Dermis microvascular lymphatic vessel endothelial cell (primary cell): ENCODE data around the gene ATP8B4. TPM values are rescaled to one million over a fixed set of nuclear protein-coding genes. Genes with fewer than 3 reads are reported as not detected.
"Not testable (repeated sequence)": the region's sequence is repeated elsewhere in the genome, so short reads cannot be mapped to it uniquely, and the experiment has no call there.

ENCODE experiments used
- DNase-seq, 2 donors: peaks; one replicate each; pipeline versions ENCODE4 v3.0.0 to v3.0.0-alpha.2; 2010; ENCODE audit warnings: low read depth in 2 of 2
- total RNA-seq: library from RNA; depleted of rRNA; stranded (reverse); fragments of >200 nt; gene quantifications from 2 replicates; pipeline ENCODE4 v1.2.1, GENCODE V29; 2014

ATP8B4 gene
- 0.39 and 2.0 TPM in 2 replicates for total RNA-seq

DNA sequence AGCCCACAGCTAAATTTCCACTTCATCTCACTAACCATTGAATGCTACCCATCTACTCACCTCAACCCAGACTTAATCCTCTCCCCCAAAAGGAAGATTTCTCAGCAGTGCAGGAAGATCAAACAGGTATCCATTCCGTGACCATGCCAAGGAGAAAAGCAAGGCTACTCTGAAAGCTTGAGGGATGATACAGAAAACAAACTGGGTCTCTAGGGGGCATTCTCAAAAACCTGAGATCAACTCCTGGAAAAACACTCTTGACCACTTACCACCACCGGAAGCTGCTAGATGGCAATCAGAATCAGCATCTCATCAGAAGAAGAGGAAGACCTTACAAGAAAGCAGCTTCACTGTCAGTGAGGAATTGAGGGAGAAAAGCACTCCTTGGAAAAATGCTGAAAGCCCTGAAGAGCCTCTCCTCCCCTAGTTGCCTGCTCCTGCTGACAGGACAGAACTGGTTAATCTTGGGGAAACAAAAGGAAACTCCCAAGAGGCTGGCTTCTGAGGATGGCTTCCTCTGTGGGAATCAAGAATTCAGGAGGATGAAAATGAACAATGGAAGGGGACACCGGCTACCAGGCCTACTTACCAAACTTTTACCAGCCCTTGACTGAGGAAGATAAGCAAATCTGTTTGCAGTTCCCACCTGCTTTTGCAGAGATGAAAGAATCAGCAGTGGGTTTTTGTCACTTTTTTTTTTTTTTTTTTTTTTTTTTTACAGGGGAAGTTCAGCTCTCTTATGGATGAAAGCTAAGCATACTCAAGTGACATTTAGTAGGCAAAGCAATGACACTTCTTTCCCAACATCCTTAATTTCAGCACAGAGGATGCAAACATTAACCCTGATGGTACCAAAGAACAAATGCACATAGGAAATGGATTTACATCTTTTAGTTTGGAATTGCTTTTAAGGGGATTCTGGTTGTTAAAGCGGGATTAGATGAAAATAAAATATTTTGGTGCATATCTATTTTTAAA is at the start of gene ATP8B4:
ATP8B4 (minus strand) TSS at position 171 of the 978 bp plus-strand sequence. CDS start 12,267 bp downstream, outside the sequence.
- DNase-seq: no peak

GRCh38 chr15:50168379-50168778 is 49.3 kb upstream of the ATP8B4 start:
- no peak for DNase-seq

- DNase-seq: no peak
These were observed 48.1 kb upstream of the ATP8B4 start for GRCh38 chr15:50167110-50167509.

GRCh38 chr15:50166216-50166615 is 47.2 kb upstream of the ATP8B4 start:
- no peak for DNase-seq

GRCh38 chr15:50164458-50164857 is 45.4 kb upstream of the ATP8B4 start:
- DNase-seq: no peak

DNA sequence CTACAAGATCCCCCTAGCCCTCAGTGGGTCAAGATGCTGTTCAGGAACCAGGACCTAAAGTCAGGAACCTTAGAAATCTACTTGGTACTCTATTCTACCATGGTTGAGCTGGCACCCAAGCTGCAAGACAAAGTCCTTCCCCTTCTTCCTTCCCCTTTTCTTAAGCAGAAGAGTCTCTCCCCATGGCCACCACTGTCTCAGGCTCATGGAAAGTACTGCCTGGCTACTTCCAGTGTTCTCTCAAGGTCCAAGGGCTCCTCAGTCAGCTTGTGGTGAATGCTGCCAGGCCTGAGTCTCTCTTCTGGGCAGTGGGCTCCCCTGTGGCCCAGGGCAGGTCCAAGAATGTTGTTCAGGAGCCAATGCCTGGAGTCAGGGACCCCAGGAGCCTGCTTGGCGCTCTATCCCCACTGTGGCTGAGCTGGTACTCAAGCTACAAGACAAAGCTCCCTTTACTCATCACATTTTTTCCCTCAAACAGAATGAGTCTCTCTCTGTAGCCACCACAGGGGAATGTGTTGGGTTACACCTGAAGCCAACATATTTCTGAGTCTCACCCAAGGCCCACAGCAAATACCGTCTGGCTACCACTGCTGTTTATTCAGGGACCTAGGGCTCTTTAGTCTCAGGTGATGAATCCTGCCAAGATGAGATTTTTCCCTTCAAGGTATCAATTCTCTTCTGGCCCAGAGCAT is 44.8 kb upstream of the ATP8B4 start:
- DNase-seq: no peak

GRCh38 chr15:50162969-50163718 is 44.1 kb upstream of the ATP8B4 start:
- no peak for DNase-seq

- not testable (repeated sequence) for DNase-seq
These were observed 39.2 kb upstream of the ATP8B4 start for GRCh38 chr15:50158236-50158635.

- no peak for DNase-seq
These were observed 32.4 kb upstream of the ATP8B4 start for GRCh38 chr15:50151476-50151875.

- DNase-seq: no peak
These were observed 31.8 kb upstream of the ATP8B4 start for GRCh38 chr15:50150851-50151250.

DNA sequence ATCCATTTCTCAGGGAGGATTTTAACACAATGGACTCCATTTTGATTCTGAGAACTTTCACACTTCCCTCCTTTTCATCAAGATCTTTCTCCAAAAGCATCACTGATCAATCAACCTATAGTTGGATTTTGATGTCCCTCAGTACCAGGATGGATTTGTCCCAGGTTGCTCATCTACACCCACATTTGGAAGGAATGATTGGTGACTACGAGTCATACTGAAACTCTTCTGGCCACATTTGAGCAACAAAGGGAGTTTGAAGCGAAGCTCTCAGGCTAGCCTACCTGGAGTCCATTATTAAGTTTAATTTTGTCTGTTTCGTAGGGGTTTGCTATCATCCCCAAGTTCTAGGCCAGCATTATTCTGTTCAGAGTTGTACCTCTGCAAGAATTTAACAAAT is 31.3 kb upstream of the ATP8B4 start:
- DNase-seq: no peak

GRCh38 chr15:50149090-50149489 is 30.1 kb upstream of the ATP8B4 start:
- no peak for DNase-seq

DNA sequence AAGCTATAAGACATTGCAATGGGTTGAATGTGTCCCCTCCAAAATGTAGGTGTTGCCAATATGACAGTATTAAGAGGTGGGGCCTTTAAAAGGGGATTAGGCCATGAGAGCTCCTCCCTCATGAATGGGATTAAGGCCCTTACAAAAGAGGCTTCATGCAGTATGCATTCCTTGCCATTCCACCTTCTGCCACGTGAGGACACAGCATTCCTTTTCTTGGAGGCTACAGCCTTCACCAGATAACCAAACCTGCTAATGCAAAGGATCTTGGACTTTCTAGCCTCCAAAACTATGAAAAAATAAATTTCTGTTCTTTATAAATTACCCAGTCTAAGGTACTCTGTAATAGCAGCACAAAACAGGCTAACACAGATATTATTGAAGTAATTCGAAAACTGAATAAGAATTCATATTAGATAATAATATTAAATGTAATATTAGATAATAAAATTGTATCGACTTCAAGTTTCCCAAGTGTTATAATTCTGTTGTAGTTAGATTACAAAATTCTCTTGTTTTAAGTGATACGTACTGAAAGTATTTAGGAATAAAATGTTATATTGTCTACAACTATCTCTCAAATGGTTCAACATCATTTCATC is 29.4 kb upstream of the ATP8B4 start:
- DNase-seq: peak in 1 of 2 donors; percentile 41

DNA sequence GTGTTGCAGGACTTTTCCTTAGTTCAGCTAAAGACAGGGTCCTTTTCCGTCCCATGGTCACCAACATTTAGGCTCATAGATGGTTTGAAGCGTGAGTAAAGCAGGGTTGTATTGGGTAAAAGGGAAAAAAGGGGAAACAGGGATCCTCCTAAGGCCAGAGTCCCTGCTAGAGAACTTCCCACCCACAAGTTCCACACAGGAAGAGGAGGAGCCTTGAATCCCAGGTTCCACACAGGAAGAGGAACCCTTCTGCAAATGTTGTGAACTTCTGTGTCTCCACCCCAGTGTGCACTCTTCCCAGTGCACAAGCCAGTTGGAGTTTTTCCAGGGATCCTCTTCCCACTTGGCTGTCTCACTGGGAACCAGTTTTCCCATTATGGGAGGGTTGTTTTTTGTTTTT is 27.6 kb upstream of the ATP8B4 start:
- no peak for DNase-seq

GRCh38 chr15:50145451-50145872 is 26.4 kb upstream of the ATP8B4 start:
- DNase-seq: peak; percentile 69 to 76

DNA sequence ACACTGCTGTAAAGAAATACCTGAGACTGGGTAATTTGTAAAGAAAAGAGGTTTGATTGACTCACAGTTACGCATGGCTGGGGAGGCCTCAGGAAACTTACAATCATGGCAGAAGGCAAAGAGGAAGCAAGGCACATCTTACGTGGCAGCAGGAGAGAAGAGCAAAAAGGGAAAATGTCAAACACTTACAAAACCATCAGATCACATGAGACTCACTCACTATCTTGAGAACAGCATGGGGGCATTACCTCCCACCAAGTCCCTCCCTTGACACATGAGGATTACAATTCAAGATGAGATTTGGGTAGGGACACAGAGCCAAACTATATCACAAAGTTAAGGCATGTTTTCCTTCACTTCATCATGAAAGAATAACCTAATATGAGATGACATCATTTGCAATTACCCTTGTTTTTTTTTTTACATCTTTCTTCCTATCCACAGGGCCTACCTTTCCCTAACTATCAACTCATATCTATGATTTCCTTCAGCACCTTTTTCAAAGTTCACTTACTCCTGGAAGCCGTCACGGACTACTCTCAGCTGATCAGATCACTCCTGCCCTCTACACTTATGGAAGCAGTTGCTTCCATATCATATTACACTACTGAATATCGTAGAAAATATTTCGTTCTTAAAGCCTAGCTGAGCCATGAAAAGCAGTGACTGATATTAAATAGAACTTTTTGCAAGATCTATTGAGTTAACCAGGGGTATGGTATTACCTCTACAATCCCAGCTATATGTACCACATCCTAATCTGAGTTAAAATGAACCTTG is 25.5 kb upstream of the ATP8B4 start:
- no peak for DNase-seq

DNA sequence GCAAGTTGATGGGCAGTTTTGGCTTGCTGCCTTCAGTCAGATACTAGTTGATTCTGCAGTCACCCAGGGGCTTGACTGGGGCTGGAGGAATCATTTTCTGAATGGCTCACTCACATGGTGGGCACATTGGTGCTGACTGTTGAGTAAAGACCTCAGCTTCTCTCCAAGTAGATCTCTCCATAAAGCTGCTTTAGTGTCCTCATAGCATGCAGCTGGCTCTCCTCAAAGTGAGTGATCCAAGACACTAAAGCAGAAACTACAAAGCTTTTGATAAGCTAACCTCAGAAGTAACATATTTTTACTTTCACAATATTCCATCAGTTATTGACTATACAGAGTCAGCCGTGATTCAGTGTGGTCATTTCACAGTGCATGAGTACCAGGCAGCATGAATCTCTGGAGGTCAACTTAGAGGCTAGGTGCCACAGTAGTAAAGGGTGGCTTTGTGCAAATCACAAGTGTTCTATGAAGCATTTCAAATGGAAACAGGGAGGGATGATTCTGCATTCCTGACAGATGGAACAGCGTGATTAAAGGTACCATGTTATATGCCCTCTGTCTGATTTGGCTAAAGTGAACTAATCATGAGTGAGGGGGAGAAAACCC is 24.3 kb upstream of the ATP8B4 start:
- DNase-seq: no peak

GRCh38 chr15:50141856-50142255 is 22.8 kb upstream of the ATP8B4 start:
- no peak for DNase-seq

DNA sequence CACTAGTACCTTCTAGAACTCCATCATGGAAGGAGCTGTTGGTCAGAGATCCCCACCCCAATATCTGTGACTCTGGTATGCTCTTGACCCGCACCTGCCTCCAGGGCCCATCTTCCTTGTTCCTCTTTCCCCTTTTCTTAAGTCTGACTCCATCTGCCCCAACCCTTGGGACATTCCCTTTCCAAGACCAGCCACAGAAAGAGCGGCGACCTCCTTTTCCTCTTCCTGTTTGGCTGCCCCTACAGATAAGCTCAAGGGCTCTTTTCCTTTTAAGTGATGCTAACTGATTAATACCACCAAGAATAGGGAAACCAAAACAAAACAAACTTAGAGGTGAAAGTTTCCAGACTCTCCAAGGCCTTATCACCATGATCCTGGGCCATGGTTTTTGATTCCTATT is 21.9 kb upstream of the ATP8B4 start:
- no peak for DNase-seq

GRCh38 chr15:50140098-50140497 is 21.1 kb upstream of the ATP8B4 start:
- DNase-seq: no peak
